Measurements from ENCODE around the gene ENDOD1.

ENDOD1 gene

DNA sequence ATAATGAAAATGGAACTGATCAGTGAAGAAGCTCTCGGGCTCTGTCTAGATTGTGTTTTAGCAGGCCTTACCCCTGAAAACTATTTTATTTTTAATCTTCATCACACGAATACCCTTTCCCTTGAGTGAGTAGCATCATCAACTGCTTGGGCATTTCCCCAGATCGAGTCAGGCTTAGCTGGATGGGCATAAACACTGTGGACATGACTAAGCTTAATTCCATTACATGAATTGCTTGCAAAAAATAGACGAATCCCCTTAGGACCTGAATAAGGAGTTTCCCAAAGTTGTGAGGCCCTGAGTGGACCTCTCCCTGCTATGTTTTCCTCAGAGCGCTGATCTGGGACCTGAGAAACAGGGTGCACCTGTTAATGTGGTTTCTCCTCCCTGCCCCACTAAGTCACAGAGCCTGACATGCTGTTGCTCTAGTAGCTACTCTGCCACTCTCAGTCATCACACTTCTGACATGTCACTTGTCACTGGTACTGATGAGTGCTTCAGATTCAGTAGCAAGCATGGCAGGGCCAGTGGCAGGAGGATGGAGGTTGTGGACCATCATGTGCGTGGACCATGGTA lies 53.5 kb downstream of the ENDOD1 start:
- FAIRE-seq = no peak
- DNase-seq (ENCODE audit: insufficient read length, low spot score) = no peak
- TF ChIP-seq, protein P1, sequence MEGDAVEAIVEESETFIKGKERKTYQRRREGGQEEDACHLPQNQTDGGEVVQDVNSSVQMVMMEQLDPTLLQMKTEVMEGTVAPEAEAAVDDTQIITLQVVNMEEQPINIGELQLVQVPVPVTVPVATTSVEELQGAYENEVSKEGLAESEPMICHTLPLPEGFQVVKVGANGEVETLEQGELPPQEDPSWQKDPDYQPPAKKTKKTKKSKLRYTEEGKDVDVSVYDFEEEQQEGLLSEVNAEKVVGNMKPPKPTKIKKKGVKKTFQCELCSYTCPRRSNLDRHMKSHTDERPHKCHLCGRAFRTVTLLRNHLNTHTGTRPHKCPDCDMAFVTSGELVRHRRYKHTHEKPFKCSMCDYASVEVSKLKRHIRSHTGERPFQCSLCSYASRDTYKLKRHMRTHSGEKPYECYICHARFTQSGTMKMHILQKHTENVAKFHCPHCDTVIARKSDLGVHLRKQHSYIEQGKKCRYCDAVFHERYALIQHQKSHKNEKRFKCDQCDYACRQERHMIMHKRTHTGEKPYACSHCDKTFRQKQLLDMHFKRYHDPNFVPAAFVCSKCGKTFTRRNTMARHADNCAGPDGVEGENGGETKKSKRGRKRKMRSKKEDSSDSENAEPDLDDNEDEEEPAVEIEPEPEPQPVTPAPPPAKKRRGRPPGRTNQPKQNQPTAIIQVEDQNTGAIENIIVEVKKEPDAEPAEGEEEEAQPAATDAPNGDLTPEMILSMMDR (IDR thresholded peaks at IDR 0.05; ENCODE audit: insufficient read depth, missing control alignments) = no peak

DNA sequence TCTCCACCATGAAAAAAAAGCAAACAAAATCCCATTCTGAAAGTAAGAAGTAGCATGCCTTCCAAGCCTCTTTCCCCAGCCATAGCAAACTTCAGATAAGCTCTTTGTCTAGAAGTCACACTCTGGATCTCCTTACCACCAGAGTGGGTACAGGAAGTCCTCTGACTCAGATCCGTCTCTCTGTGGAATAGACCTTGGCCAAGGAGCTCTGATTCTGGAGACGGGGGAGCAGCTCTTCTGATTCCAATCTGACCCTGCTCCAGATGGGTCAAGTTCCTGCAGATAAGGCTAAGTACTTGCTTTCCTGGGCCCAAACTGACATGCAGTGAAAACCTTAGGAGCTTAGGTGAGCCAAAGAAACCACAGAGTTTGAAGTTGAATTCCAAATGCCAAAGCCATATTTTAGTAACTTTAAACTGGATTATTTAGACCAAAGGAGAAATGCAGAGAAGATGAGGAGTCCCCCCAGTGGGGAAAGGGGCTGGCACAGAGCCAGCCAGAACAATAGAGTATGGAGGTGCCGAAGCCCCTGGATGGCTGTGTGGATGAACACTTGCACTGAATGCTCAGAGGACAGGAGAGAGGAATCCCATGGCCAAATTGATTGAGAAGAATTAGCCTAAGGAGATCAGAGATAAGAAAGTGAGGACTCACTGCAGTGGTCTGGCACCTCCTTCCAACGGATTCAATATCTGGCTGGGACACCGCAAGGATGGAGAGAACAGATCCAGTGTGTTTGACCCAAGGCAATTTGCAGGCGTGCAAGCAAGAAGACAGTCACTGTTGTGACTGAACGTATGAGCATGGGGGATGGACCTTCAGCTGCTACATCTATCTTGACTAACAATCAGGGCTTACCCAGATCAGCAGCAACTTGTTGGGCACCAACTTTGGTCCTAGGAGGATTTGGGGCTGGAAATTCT lies 54.9 kb downstream of the ENDOD1 start:
- no peak for FAIRE-seq

DNA sequence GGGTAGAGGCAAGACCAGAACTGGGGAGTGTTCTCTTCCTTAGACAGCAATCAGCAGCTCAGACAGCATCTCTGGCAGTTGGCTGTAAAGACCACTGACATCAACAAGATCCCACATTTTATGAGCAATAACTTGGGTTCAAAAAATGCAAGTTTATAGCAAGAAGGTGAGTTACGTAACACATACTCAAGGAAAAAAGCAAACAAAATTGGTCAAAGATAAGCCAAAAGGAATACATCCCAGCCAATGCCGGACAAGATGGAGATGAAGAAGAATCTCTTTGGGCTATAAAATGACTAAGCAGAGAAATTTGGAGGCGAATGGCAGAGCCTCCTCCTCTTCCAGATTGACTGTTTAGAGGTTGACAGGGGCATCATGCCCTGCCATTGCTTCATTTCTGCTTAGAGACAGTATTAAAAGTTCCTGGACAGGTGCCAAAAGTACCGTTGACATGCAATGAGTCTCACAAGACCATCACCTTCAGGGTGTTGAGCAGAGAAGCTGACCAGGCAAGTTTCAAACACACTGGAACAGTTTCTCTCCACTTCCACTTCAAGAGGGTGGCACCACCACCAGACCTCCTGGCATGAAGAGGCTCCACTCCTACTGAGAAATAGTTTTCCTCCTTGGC lies 55.9 kb downstream of the ENDOD1 start:
- TF ChIP-seq, protein P1 (IDR thresholded peaks at IDR 0.05; ENCODE audit: insufficient read depth, missing control alignments) = no peak
- no peak for FAIRE-seq
- DNase-seq (ENCODE audit: insufficient read length, low spot score) = no peak

More for the DNA sequence above, 54.9 kb downstream of the ENDOD1 start:
- TF ChIP-seq, protein P1 (IDR thresholded peaks at IDR 0.05; ENCODE audit: insufficient read depth, missing control alignments) = no peak
- no peak for DNase-seq (ENCODE audit: insufficient read length, low spot score)

DNA sequence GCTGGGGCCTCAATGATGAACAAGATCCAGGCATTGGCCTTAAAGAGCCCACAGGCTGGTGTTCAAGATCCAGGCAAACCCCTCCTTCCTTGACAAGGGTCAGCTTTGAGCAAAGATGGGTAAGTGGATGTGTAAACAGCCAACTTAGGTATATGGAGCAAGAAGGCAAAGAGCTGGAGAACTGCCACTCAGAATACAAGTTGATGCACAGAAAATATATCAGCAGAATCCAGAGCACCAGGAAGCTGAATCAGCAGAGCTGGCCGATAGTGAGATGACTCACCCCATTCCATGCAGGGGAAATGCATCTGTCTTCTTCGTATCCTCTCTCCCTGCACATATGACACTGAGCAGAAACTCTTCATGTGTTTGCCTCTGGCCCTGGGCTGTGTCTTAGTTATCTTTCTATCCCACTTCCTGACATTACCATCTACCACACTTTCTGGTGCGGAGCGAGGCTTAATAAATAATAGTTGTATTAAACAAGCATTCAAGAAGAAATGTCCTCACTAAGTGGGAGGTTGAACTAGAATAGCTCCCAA lies 57.8 kb downstream of the ENDOD1 start:
- TF ChIP-seq, protein P1 (IDR thresholded peaks at IDR 0.05; ENCODE audit: insufficient read depth, missing control alignments) = no peak
- DNase-seq (ENCODE audit: insufficient read length, low spot score) = no peak
- no peak for FAIRE-seq

DNA sequence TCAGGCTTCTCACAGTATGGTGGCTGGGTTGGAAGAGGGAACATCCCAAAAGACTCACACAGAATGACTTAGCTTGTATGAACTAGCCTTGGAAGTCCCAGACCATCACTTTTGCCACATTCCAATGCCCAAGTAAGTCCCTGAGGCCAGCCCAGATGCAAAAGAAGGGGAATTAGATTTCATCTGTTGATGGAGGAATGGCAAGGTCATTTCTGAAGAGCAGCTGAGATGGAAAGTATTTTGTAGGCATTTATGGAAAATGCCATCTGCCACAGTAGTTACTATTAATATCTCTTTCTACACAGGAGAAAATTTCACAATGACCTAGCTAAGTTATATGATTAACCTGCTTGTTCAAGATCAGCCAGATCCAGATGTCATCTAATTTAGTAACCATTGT lies 58.8 kb downstream of the ENDOD1 start:
- TF ChIP-seq, protein P1 (IDR thresholded peaks at IDR 0.05; ENCODE audit: insufficient read depth, missing control alignments) = no peak
- DNase-seq (ENCODE audit: insufficient read length, low spot score) (no peak), FAIRE-seq (no peak)

DNA sequence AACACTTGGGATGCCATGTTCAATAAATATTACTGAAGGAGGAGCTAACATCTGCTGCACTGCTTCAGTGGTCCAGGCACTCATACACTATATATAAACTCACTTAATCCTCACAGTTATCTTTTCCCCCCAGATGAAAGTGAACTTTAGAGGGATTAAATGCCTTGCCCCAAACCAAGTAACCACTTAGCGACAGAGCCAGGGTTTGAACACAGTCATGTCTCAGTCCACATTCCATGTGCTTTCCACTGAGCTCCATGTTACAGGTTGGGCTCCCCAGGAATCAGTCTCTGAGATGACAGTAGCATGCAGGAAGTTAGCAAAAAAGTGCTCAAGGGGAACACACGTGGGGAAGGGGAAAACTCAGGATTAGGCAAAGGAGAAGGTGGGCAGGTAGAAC lies 59.3 kb downstream of the ENDOD1 start:
- FAIRE-seq = no peak
- no peak for DNase-seq (ENCODE audit: insufficient read length, low spot score)
- TF ChIP-seq, protein P1 (IDR thresholded peaks at IDR 0.05; ENCODE audit: insufficient read depth, missing control alignments) = no peak

Measured in D721Med (cell line).